ENCODE data around the gene WRAP53.

Gene WRAP53

GRCh38 chr17:7720125-7720524, 31.8 kb downstream of the WRAP53 start:
- Histone ChIP-seq H3K79me1 (ENCODE audit: low read length) (no peaks in the 10 kb centered on the region), H3K27ac (ENCODE audit: low read depth, low read length) (no peak overlapping the region), H2BK15ac (replicated peaks; ENCODE audit: low read depth) (no peak overlapping the region), H2AK5ac (ENCODE audit: low read length) (no peak overlapping the region), H3K4me3 (ENCODE audit: low read length) (no peak overlapping the region), H3K23ac (ENCODE audit: low read length) (no peak overlapping the region), H3K79me2 (ENCODE audit: control insufficient read depth, insufficient read depth, low read length) (no peaks in the 10 kb centered on the region), H3K4ac (ENCODE audit: low read depth, low read length) (no peak overlapping the region), H3K56ac (ENCODE audit: low read length) (no peak overlapping the region), H3K4me2 (ENCODE audit: low read length) (no peak overlapping the region), H2BK5ac (ENCODE audit: low read length) (no peak overlapping the region), H4K5ac (ENCODE audit: low read length) (no peak overlapping the region), H3K36me3 (ENCODE audit: control insufficient read depth, insufficient read depth, low read length) (no peaks in the 10 kb centered on the region), H2BK120ac (ENCODE audit: low read depth, low read length) (no peak overlapping the region), H4K8ac (ENCODE audit: low read depth, low read length) (no peak overlapping the region), H3K4me1 (ENCODE audit: control insufficient read depth, low read depth, low read length) (peaks cover 9% of the 10 kb centered on the region), H3K9ac (ENCODE audit: low read length) (no peak overlapping the region), H3K18ac (ENCODE audit: low read length) (no peak overlapping the region), H3K27me3 (ENCODE audit: insufficient read depth, low read length, poor library complexity) (no peaks in the 10 kb centered on the region)
- no CpG with 5 or more reads among the region's 4 CpGs for WGBS (ENCODE audit: extremely low coverage, insufficient coverage, low lambda C conversion rate)
- DNase-seq = peak; percentile 40

GRCh38 chr17:7721612-7722011, 33.3 kb downstream of the WRAP53 start:
- H2BK120ac ChIP-seq (ENCODE audit: low read depth, low read length) = no peak overlapping the region
- H3K56ac ChIP-seq (ENCODE audit: low read length) = no peak overlapping the region
- DNase-seq = no peak
- H3K4ac ChIP-seq (ENCODE audit: low read depth, low read length) = no peak overlapping the region
- H3K4me3 ChIP-seq (ENCODE audit: low read length) = no peak overlapping the region
- peaks cover 2% of the 10 kb centered on the region for H3K4me1 ChIP-seq (ENCODE audit: control insufficient read depth, low read depth, low read length)
- no CpG with 5 or more reads among the region's 2 CpGs for WGBS (ENCODE audit: extremely low coverage, insufficient coverage, low lambda C conversion rate)
- H3K4me2 ChIP-seq (ENCODE audit: low read length) = no peak overlapping the region
- no peak overlapping the region for H4K8ac ChIP-seq (ENCODE audit: low read depth, low read length)
- H3K23ac ChIP-seq (ENCODE audit: low read length) = no peak overlapping the region
- H3K18ac ChIP-seq (ENCODE audit: low read length) = no peak overlapping the region
- no peaks in the 10 kb centered on the region for H3K36me3 ChIP-seq (ENCODE audit: control insufficient read depth, insufficient read depth, low read length)
- H3K79me1 ChIP-seq (ENCODE audit: low read length) = no peaks in the 10 kb centered on the region
- no peak overlapping the region for H2BK5ac ChIP-seq (ENCODE audit: low read length)
- no peaks in the 10 kb centered on the region for H3K27me3 ChIP-seq (ENCODE audit: insufficient read depth, low read length, poor library complexity)
- H2AK5ac ChIP-seq (ENCODE audit: low read length) = no peak overlapping the region
- H3K27ac ChIP-seq (ENCODE audit: low read depth, low read length) = no peak overlapping the region
- H3K79me2 ChIP-seq (ENCODE audit: control insufficient read depth, insufficient read depth, low read length) = no peaks in the 10 kb centered on the region
- no peak overlapping the region for H2BK15ac ChIP-seq (replicated peaks; ENCODE audit: low read depth)
- no peak overlapping the region for H4K5ac ChIP-seq (ENCODE audit: low read length)
- H3K9ac ChIP-seq (ENCODE audit: low read length) = no peak overlapping the region

- DNase-seq = no peak
- Histone ChIP-seq H3K9ac (ENCODE audit: low read length) (no peak overlapping the region), H3K79me1 (ENCODE audit: low read length) (no peaks in the 10 kb centered on the region), H3K27me3 (ENCODE audit: insufficient read depth, low read length, poor library complexity) (no peaks in the 10 kb centered on the region), H4K8ac (ENCODE audit: low read depth, low read length) (no peak overlapping the region), H3K36me3 (ENCODE audit: control insufficient read depth, insufficient read depth, low read length) (no peaks in the 10 kb centered on the region), H3K27ac (ENCODE audit: low read depth, low read length) (no peak overlapping the region), H2BK120ac (ENCODE audit: low read depth, low read length) (no peak overlapping the region), H4K5ac (ENCODE audit: low read length) (no peak overlapping the region), H2BK5ac (ENCODE audit: low read length) (no peak overlapping the region), H2BK15ac (replicated peaks; ENCODE audit: low read depth) (no peak overlapping the region), H3K4me3 (ENCODE audit: low read length) (no peak overlapping the region), H3K56ac (ENCODE audit: low read length) (no peak overlapping the region), H3K4me2 (ENCODE audit: low read length) (no peak overlapping the region), H3K4me1 (ENCODE audit: control insufficient read depth, low read depth, low read length) (no peaks in the 10 kb centered on the region), H3K18ac (ENCODE audit: low read length) (no peak overlapping the region), H3K23ac (ENCODE audit: low read length) (no peak overlapping the region), H3K4ac (ENCODE audit: low read depth, low read length) (no peak overlapping the region), H2AK5ac (ENCODE audit: low read length) (no peak overlapping the region), H3K79me2 (ENCODE audit: control insufficient read depth, insufficient read depth, low read length) (no peaks in the 10 kb centered on the region)
- WGBS (ENCODE audit: extremely low coverage, insufficient coverage, low lambda C conversion rate) = no CpG with 5 or more reads among the region's 3 CpGs
Observed at GRCh38 chr17:7727886-7728285, 39.6 kb downstream of the WRAP53 start.

GRCh38 chr17:7729816-7730215, 41.5 kb downstream of the WRAP53 start:
- H3K27me3 ChIP-seq (ENCODE audit: insufficient read depth, low read length, poor library complexity) = no peaks in the 10 kb centered on the region
- H2AK5ac ChIP-seq (ENCODE audit: low read length) = no peak overlapping the region
- WGBS (ENCODE audit: extremely low coverage, insufficient coverage, low lambda C conversion rate) = no CpG with 5 or more reads among the region's 1 CpG
- no peak overlapping the region for H4K8ac ChIP-seq (ENCODE audit: low read depth, low read length)
- no peak overlapping the region for H3K27ac ChIP-seq (ENCODE audit: low read depth, low read length)
- H3K4me3 ChIP-seq (ENCODE audit: low read length) = no peak overlapping the region
- H3K36me3 ChIP-seq (ENCODE audit: control insufficient read depth, insufficient read depth, low read length) = no peaks in the 10 kb centered on the region
- no peak overlapping the region for H3K9ac ChIP-seq (ENCODE audit: low read length)
- no peak overlapping the region for H3K23ac ChIP-seq (ENCODE audit: low read length)
- no peak overlapping the region for H3K56ac ChIP-seq (ENCODE audit: low read length)
- H3K4me1 ChIP-seq (ENCODE audit: control insufficient read depth, low read depth, low read length) = no peaks in the 10 kb centered on the region
- no peak overlapping the region for H2BK120ac ChIP-seq (ENCODE audit: low read depth, low read length)
- no peak overlapping the region for H4K5ac ChIP-seq (ENCODE audit: low read length)
- no peak overlapping the region for H3K4me2 ChIP-seq (ENCODE audit: low read length)
- H3K18ac ChIP-seq (ENCODE audit: low read length) = no peak overlapping the region
- H3K79me1 ChIP-seq (ENCODE audit: low read length) = no peaks in the 10 kb centered on the region
- H3K4ac ChIP-seq (ENCODE audit: low read depth, low read length) = no peak overlapping the region
- H2BK5ac ChIP-seq (ENCODE audit: low read length) = no peak overlapping the region
- no peak overlapping the region for H2BK15ac ChIP-seq (replicated peaks; ENCODE audit: low read depth)
- no peak for DNase-seq
- no peaks in the 10 kb centered on the region for H3K79me2 ChIP-seq (ENCODE audit: control insufficient read depth, insufficient read depth, low read length)

- H4K5ac ChIP-seq (ENCODE audit: low read length) = no peak overlapping the region
- H3K18ac ChIP-seq (ENCODE audit: low read length) = no peak overlapping the region
- H3K36me3 ChIP-seq (ENCODE audit: control insufficient read depth, insufficient read depth, low read length) = no peaks in the 10 kb centered on the region
- no peak overlapping the region for H3K56ac ChIP-seq (ENCODE audit: low read length)
- no peak overlapping the region for H2AK5ac ChIP-seq (ENCODE audit: low read length)
- no peaks in the 10 kb centered on the region for H3K79me1 ChIP-seq (ENCODE audit: low read length)
- no peak overlapping the region for H3K4ac ChIP-seq (ENCODE audit: low read depth, low read length)
- H3K27ac ChIP-seq (ENCODE audit: low read depth, low read length) = no peak overlapping the region
- H3K4me3 ChIP-seq (ENCODE audit: low read length) = no peak overlapping the region
- no peaks in the 10 kb centered on the region for H3K79me2 ChIP-seq (ENCODE audit: control insufficient read depth, insufficient read depth, low read length)
- no peaks in the 10 kb centered on the region for H3K4me1 ChIP-seq (ENCODE audit: control insufficient read depth, low read depth, low read length)
- no peak overlapping the region for H2BK5ac ChIP-seq (ENCODE audit: low read length)
- no peak overlapping the region for H4K8ac ChIP-seq (ENCODE audit: low read depth, low read length)
- no peak overlapping the region for H2BK120ac ChIP-seq (ENCODE audit: low read depth, low read length)
- no peak overlapping the region for H3K4me2 ChIP-seq (ENCODE audit: low read length)
- DNase-seq = no peak
- no peak overlapping the region for H3K23ac ChIP-seq (ENCODE audit: low read length)
- WGBS (ENCODE audit: extremely low coverage, insufficient coverage, low lambda C conversion rate) = no CpG with 5 or more reads among the region's 14 CpGs
- H2BK15ac ChIP-seq (replicated peaks; ENCODE audit: low read depth) = no peak overlapping the region
- H3K27me3 ChIP-seq (ENCODE audit: insufficient read depth, low read length, poor library complexity) = no peaks in the 10 kb centered on the region
- H3K9ac ChIP-seq (ENCODE audit: low read length) = no peak overlapping the region
Observed at GRCh38 chr17:7732981-7733539, 44.8 kb downstream of the WRAP53 start.

- Histone ChIP-seq H2AK5ac (ENCODE audit: low read length) (no peak overlapping the region), H3K56ac (ENCODE audit: low read length) (no peak overlapping the region), H3K4me1 (ENCODE audit: control insufficient read depth, low read depth, low read length) (no peaks in the 10 kb centered on the region), H3K36me3 (ENCODE audit: control insufficient read depth, insufficient read depth, low read length) (no peaks in the 10 kb centered on the region), H3K4ac (ENCODE audit: low read depth, low read length) (no peak overlapping the region), H3K9ac (ENCODE audit: low read length) (no peak overlapping the region), H3K23ac (ENCODE audit: low read length) (no peak overlapping the region), H3K27ac (ENCODE audit: low read depth, low read length) (no peak overlapping the region), H2BK120ac (ENCODE audit: low read depth, low read length) (no peak overlapping the region), H4K8ac (ENCODE audit: low read depth, low read length) (no peak overlapping the region), H3K27me3 (ENCODE audit: insufficient read depth, low read length, poor library complexity) (no peaks in the 10 kb centered on the region), H3K4me2 (ENCODE audit: low read length) (no peak overlapping the region), H2BK15ac (replicated peaks; ENCODE audit: low read depth) (no peak overlapping the region), H3K79me2 (ENCODE audit: control insufficient read depth, insufficient read depth, low read length) (no peaks in the 10 kb centered on the region), H2BK5ac (ENCODE audit: low read length) (no peak overlapping the region), H3K79me1 (ENCODE audit: low read length) (no peaks in the 10 kb centered on the region), H4K5ac (ENCODE audit: low read length) (no peak overlapping the region), H3K4me3 (ENCODE audit: low read length) (no peak overlapping the region), H3K18ac (ENCODE audit: low read length) (no peak overlapping the region)
- no CpG with 5 or more reads among the region's 5 CpGs for WGBS (ENCODE audit: extremely low coverage, insufficient coverage, low lambda C conversion rate)
- DNase-seq = no peak
Observed at GRCh38 chr17:7737601-7738000, 49.3 kb downstream of the WRAP53 start.
